Hematopoietic multipotent progenitor cell treated with erythropoietin and hydrocortisone succinate and interleukin-3 and kit ligand, for 8 days (in vitro differentiated cells): ENCODE measurements around the gene SELENOI.
"Not testable (repeated sequence)": the region's sequence is repeated elsewhere in the genome, so short reads cannot be mapped to it uniquely, and the experiment has no call there.

Experiments used
- DNase-seq: peaks from one replicate; pipeline ENCODE4 v3.0.0-alpha.2; 2015

SELENOI gene

GRCh38 chr2:26327291-26328272 lies 18.4 kb upstream of the SELENOI start:
- no peak for DNase-seq

- DNase-seq = not testable (repeated sequence)
These were observed 16.9 kb upstream of the SELENOI start for GRCh38 chr2:26329083-26329482.

GRCh38 chr2:26330114-26330549 lies 15.8 kb upstream of the SELENOI start:
- DNase-seq = peak; percentile 86

- no peak for DNase-seq
These were observed 15.3 kb upstream of the SELENOI start for GRCh38 chr2:26330604-26331003.

GRCh38 chr2:26331321-26331720 lies 14.6 kb upstream of the SELENOI start:
- not testable (repeated sequence) for DNase-seq

GRCh38 chr2:26333293-26333692 lies 12.7 kb upstream of the SELENOI start:
- DNase-seq = no peak

GRCh38 chr2:26335231-26335630 lies 10.7 kb upstream of the SELENOI start:
- DNase-seq = no peak

- DNase-seq = no peak
These were observed 9.2 kb upstream of the SELENOI start for GRCh38 chr2:26336719-26337118.

GRCh38 chr2:26337298-26337697 lies 8.6 kb upstream of the SELENOI start:
- DNase-seq = no peak

GRCh38 chr2:26340831-26341230 lies 5.1 kb upstream of the SELENOI start:
- no peak for DNase-seq

- DNase-seq = peak; percentile 82
These were observed 1.2 kb upstream of the SELENOI start for GRCh38 chr2:26344581-26345282.

- no peak for DNase-seq
These were observed 729 bp upstream of the SELENOI start for GRCh38 chr2:26345283-26345544.

- DNase-seq = peak; percentile 75
These were observed 611 bp downstream of the SELENOI start, which contains the start of gene ADGRF3 for GRCh38 chr2:26346454-26347053. Gene ADGRF3, minus strand, starts transcription at chr2:26346789. Its CDS starts 555 bp downstream, at chr2:26346234.

- DNase-seq = no peak
These were observed 1.4 kb downstream of the SELENOI start for GRCh38 chr2:26347286-26347865.

GRCh38 chr2:26349690-26350089 lies 3.7 kb downstream of the SELENOI start:
- no peak for DNase-seq

- no peak for DNase-seq
These were observed 5.6 kb downstream of the SELENOI start for GRCh38 chr2:26351375-26352090.

GRCh38 chr2:26352892-26353291 lies 6.9 kb downstream of the SELENOI start:
- DNase-seq = peak; percentile 23

GRCh38 chr2:26354469-26354868 lies 8.5 kb downstream of the SELENOI start:
- DNase-seq = not testable (repeated sequence)

- peak; percentile 84 for DNase-seq
These were observed 9.4 kb downstream of the SELENOI start for GRCh38 chr2:26355038-26355995.

GRCh38 chr2:26356111-26356510 lies 10.2 kb downstream of the SELENOI start:
- DNase-seq = peak; percentile 13

- DNase-seq = no peak
These were observed 10.8 kb downstream of the SELENOI start for GRCh38 chr2:26356771-26357170.
